MCF 10A (cell line): ENCODE data around the gene AGBL4. TPM values are rescaled to one million over a fixed set of nuclear protein-coding genes. Genes with fewer than 3 reads are reported as not detected.

Experiments
- BruUV-seq: library from RNA; stranded (reverse); fragments of 400-500 nt; replicated peaks from 2 replicates; lab custom pipeline; 2021; lab: Mats Ljungman, UMichigan
- CTCF ChIA-PET: fragments of 300-600 bp; sonication (Branson Sonifier 250); formaldehyde crosslinking; extraction: SDS; loops from one replicate; lab custom pipeline; 2021; ENCODE audit warnings: antibody characterized with exemption, inconsistent platforms; lab: Yijun Ruan, JAX
- POLR2A ChIA-PET: fragments of 300-600, 350-650 bp; sonication (Branson Sonifier 250); formaldehyde crosslinking; extraction: SDS; loops from one replicate; lab custom pipeline; 2020; ENCODE audit warnings: antibody characterized with exemption, inconsistent platforms; lab: Yijun Ruan, JAX
- DNase-seq: peaks from one replicate; pipeline ENCODE4 v3.0.0-alpha.2; 2018; ENCODE audit not compliant: unreplicated experiment
- H3K27ac Mint-ChIP-seq: one replicate; pipeline ENCODE4 v1.8.0; 2022; ENCODE audit warnings: mild to moderate bottlenecking, low read depth, mixed read lengths; ENCODE audit not compliant: unreplicated experiment
- H3K27me3 Mint-ChIP-seq: one replicate; pipeline ENCODE4 v1.8.0; 2022; ENCODE audit warnings: mixed read lengths; ENCODE audit not compliant: insufficient read depth, unreplicated experiment
- H3K36me3 Mint-ChIP-seq: one replicate; pipeline ENCODE4 v1.8.0; 2022; ENCODE audit warnings: mild to moderate bottlenecking, moderate library complexity, mixed read lengths; ENCODE audit not compliant: insufficient read depth, unreplicated experiment
- H3K4me1 Mint-ChIP-seq: one replicate; pipeline ENCODE4 v1.8.0; 2022; ENCODE audit warnings: mixed read lengths; ENCODE audit not compliant: insufficient read depth, unreplicated experiment
- H3K4me3 Mint-ChIP-seq: one replicate; pipeline ENCODE4 v1.8.0; 2022; ENCODE audit warnings: mild to moderate bottlenecking, moderate library complexity, mixed read lengths; ENCODE audit not compliant: unreplicated experiment
- H3K9me3 Mint-ChIP-seq: one replicate; pipeline ENCODE4 v1.8.0; 2022; ENCODE audit warnings: mixed read lengths; ENCODE audit not compliant: unreplicated experiment
- intact Hi-C: fragments of 100-400 bp; cut with micrococcal nuclease; formaldehyde crosslinking; loops from 2 replicates; pipeline ENCODE4 v1.14.1; 2022
- total RNA-seq: library from RNA; stranded (reverse); gene quantifications from 2 replicates; pipeline ENCODE4 v1.2.3, GENCODE V29; 2022
- TF ChIP-seq, protein P1 (sequence below): fragments of 200-600 bp; IDR thresholded peaks from one replicate; pipeline ENCODE4 v1.8.0; 2022; ENCODE audit warnings: antibody characterized with exemption, mild to moderate bottlenecking; ENCODE audit not compliant: unreplicated experiment

The AGBL4 gene
- total RNA-seq, 1 experiment from 2014 or later: not detected

DNA sequence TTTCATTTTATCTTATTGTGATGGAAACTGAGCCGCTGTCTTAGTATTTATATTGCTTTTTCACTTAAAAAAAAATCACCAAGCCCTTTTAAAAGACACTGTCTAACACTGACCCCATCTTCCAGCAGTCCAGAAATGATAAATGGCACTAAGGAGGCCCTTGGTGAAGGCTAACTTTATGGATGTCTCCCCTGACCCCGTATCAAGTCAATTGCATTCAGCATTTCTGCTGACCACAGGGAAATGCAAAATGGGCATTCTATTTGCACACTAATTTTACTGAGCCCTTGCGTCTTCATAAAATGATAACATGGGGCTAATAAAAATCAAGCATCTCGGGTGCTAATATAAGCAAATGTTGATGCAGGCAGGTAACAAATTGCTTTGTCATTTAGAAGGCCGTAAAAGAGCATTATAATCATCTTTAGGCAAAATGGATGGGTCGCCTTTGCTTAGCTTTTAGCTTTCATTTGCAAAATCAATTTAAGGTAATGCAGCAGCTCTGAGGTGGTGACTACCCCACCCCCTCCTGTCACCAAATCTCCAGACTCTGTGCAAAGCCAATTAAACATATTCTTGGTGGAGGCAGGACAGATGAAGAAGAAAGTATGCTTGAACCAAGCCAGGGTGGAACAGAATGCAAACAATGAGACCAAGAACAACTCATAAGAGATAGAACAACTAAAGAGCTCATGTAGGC, 1357.9 kb downstream of the AGBL4 start:
- TF ChIP-seq, protein P1, sequence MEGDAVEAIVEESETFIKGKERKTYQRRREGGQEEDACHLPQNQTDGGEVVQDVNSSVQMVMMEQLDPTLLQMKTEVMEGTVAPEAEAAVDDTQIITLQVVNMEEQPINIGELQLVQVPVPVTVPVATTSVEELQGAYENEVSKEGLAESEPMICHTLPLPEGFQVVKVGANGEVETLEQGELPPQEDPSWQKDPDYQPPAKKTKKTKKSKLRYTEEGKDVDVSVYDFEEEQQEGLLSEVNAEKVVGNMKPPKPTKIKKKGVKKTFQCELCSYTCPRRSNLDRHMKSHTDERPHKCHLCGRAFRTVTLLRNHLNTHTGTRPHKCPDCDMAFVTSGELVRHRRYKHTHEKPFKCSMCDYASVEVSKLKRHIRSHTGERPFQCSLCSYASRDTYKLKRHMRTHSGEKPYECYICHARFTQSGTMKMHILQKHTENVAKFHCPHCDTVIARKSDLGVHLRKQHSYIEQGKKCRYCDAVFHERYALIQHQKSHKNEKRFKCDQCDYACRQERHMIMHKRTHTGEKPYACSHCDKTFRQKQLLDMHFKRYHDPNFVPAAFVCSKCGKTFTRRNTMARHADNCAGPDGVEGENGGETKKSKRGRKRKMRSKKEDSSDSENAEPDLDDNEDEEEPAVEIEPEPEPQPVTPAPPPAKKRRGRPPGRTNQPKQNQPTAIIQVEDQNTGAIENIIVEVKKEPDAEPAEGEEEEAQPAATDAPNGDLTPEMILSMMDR: no peak
- Mint-ChIP-seq H3K9me3 (no peaks in the 10 kb centered on the region), H3K4me1 (peaks cover 7% of the 10 kb centered on the region), H3K4me3 (no peak overlapping the region), H3K27ac (no peak overlapping the region), H3K36me3 (no peaks in the 10 kb centered on the region), H3K27me3 (peaks cover 68% of the 10 kb centered on the region)
- intact Hi-C loops: no loop called here
- DNase-seq: no peak
- ChIA-PET POLR2A (no interaction called here), CTCF (interaction anchor here (0.8 to 4.0 kb wide), 2 partner anchors 10 to 69 kb away, joined by 4 to 43 read pairs; no protein-coding TSS in a partner anchor)
- no TSS peak for BruUV-seq

DNA sequence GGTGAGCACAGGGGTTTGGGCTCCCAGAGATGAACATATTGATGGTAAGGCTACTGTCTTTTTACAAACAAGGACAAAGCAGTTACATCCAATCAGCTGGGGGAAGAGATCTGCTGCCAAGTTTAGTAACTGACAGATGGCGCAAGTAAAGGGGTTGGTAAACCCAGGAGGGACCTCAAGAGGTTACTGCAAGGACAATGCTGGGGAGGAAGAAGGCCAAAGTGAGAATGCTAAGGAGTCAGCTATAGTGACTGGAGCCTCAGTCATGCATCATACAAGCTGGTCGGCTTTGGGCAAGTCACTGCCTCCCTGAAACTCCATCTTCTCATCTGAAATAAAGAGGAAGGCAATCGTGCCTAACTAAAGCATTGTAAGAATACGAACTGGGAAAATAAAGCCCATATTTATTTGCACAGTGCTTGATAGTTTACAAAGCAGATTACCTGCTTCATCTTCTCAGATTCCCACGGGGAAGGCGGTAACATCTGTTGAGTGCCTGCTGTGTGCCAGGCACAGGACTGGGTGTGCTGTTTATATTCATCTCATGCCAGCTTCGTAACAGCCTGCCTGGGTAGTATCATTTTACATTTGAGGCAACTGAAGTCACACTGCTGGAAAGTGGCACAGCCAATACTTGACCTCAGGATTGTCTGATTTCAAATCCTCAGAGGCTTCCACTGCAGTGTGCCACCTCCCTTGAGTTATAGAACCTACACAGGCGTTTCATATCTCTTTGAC, 1361.9 kb downstream of the AGBL4 start:
- Mint-ChIP-seq H3K4me1 (no peaks in the 10 kb centered on the region), H3K27ac (no peak overlapping the region), H3K27me3 (peaks cover 54% of the 10 kb centered on the region), H3K36me3 (no peaks in the 10 kb centered on the region), H3K9me3 (no peaks in the 10 kb centered on the region), H3K4me3 (no peak overlapping the region)
- BruUV-seq: no TSS peak
- DNase-seq: no peak
- CTCF ChIA-PET: interaction anchor here (1.0 kb wide), 1 partner anchor 156 kb away, joined by 4 read pairs; no protein-coding TSS in a partner anchor
- intact Hi-C loops: no loop called here
- POLR2A ChIA-PET: interaction anchor here (0.8 kb wide), 1 partner anchor 1638 kb away, joined by 3 read pairs; no protein-coding TSS in a partner anchor
- TF ChIP-seq, protein P1: no peak

DNA sequence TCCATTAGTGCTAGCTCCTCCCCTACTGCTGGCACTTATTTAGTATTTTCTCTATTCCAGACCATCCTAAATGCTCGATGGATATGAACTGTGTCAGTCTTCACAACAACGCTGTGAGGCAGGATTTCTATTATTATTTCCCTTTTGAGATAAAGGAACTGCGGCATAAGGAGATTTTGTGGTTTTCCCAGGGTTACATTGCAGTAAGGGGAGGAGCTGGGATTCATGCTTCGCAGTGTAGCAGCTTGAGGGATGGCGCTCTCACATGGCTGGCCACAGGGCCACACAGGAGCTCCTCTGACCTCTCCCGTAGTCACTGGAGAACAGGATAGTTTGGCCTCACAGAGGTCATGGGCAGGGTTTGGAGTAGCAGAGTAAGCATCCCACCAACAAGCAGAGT, 1364.0 kb downstream of the AGBL4 start:
- Mint-ChIP-seq H3K4me1 (no peaks in the 10 kb centered on the region), H3K27ac (no peak overlapping the region), H3K36me3 (no peaks in the 10 kb centered on the region), H3K27me3 (peaks cover 73% of the 10 kb centered on the region), H3K4me3 (no peak overlapping the region), H3K9me3 (no peaks in the 10 kb centered on the region)
- ChIA-PET CTCF (interaction anchor here (0.5 to 1.1 kb wide), 4 partner anchors 17 to 1665 kb away, joined by 3 to 13 read pairs (median 3); no protein-coding TSS in a partner anchor), POLR2A (no interaction called here)
- TF ChIP-seq, protein P1: no peak
- no TSS peak for BruUV-seq
- intact Hi-C loops: no loop called here
- DNase-seq: no peak

DNA sequence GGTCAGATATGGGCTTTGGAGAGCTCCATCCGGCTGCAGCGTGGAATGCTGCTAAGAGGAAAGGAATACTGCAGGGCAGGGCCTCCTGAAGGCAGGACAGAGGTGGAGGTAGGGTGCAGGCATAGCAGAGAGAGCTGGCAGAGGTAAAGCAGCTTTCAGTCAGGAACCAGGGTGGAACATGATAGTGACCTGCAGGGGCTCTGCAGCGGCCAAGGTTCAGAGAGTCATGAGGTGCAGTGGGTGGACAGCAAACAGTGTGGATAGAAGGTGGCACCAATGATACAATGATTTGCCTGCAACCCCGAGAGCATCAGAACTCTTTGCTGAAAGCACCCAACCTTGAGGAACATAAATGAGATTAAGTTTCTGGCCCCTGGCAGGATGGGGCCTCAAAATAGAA, 1366.3 kb downstream of the AGBL4 start:
- TF ChIP-seq, protein P1: no peak
- intact Hi-C loops: no loop called here
- ChIA-PET CTCF (interaction anchor here (0.6 to 2.3 kb wide), 2 partner anchors 20 to 985 kb away, joined by 3 to 13 read pairs; no protein-coding TSS in a partner anchor), POLR2A (no interaction called here)
- no TSS peak for BruUV-seq
- Mint-ChIP-seq H3K27me3 (peaks cover 61% of the 10 kb centered on the region), H3K4me3 (no peak overlapping the region), H3K9me3 (no peaks in the 10 kb centered on the region), H3K36me3 (no peaks in the 10 kb centered on the region), H3K4me1 (no peaks in the 10 kb centered on the region), H3K27ac (no peak overlapping the region)
- no peak for DNase-seq
